ENCODE measurements around the gene ZNRF2. TPM values are rescaled to one million over a fixed set of nuclear protein-coding genes. Genes with fewer than 3 reads are reported as not detected.

Gene ZNRF2
- total and polyA plus RNA-seq, 7 donors, result 14.4 to 33.8 (median 22.5) TPM

- H3K27ac ChIP-seq, result no peak overlapping the region
- H3K4me3 ChIP-seq, result no peak overlapping the region
- TF ChIP-seq EP300 (IDR thresholded peaks at IDR 0.05), result no peak
- no peak for TF ChIP-seq POLR2A (IDR thresholded peaks at IDR 0.05)
- TF ChIP-seq CTCF (IDR thresholded peaks at IDR 0.05), result no peak
- TF ChIP-seq POLR2AphosphoS5 (IDR thresholded peaks at IDR 0.05), result no peak
- H3K27me3 ChIP-seq, result no peaks in the 10 kb centered on the region
- H3K4me1 ChIP-seq, result no peaks in the 10 kb centered on the region
- no peaks in the 10 kb centered on the region for H3K9me3 ChIP-seq
- DNase-seq, result no peak
- H3K36me3 ChIP-seq, result peaks cover 0 to 10% (median 4%) of the 10 kb centered on the region in 4 donors
- intact Hi-C loops (cut with DNase I), result no loop called here
- WGBS, 2 donors, result 83 to 84% methylated on average over 2 of the region's 2 CpGs
Observed at GRCh38 chr7:30367561-30367960, 83.2 kb downstream of the ZNRF2 start.

- intact Hi-C loops (cut with DNase I), result no loop called here
- H3K27me3 ChIP-seq, result no peaks in the 10 kb centered on the region
- no peak overlapping the region for H3K4me3 ChIP-seq
- H3K9me3 ChIP-seq, result no peaks in the 10 kb centered on the region
- no peak for DNase-seq
- H3K4me1 ChIP-seq, result no peaks in the 10 kb centered on the region
- no peak overlapping the region for H3K27ac ChIP-seq
- H3K36me3 ChIP-seq, result peaks cover 0 to 10% (median 4%) of the 10 kb centered on the region in 4 donors
- TF ChIP-seq POLR2AphosphoS5 (IDR thresholded peaks at IDR 0.05), result no peak
- TF ChIP-seq CTCF (IDR thresholded peaks at IDR 0.05), result no peak
- TF ChIP-seq POLR2A (IDR thresholded peaks at IDR 0.05), result no peak
- no peak for TF ChIP-seq EP300 (IDR thresholded peaks at IDR 0.05)
Observed at GRCh38 chr7:30369879-30370278, 85.5 kb downstream of the ZNRF2 start.

- Histone ChIP-seq H3K4me3 (no peak overlapping the region), H3K27ac (no peak overlapping the region), H3K9me3 (no peaks in the 10 kb centered on the region), H3K27me3 (no peaks in the 10 kb centered on the region), H3K4me1 (no peaks in the 10 kb centered on the region), H3K36me3 (peaks cover 0 to 8% (median 3%) of the 10 kb centered on the region in 4 donors)
- WGBS, 2 donors, result 98% methylated on average over 5 of the region's 5 CpGs
- TF ChIP-seq CTCF (IDR thresholded peaks at IDR 0.05) (no peak), POLR2A (IDR thresholded peaks at IDR 0.05) (no peak), EP300 (IDR thresholded peaks at IDR 0.05) (no peak), POLR2AphosphoS5 (IDR thresholded peaks at IDR 0.05) (no peak)
- intact Hi-C loops (cut with DNase I), result no loop called here
- DNase-seq, result no peak
Observed at GRCh38 chr7:30371321-30371720, 86.9 kb downstream of the ZNRF2 start.

GRCh38 chr7:30378275-30378674 is 93.9 kb downstream of the ZNRF2 start:
- H3K4me3 ChIP-seq, result no peak overlapping the region
- 60 to 77% methylated on average over 1 of the region's 1 CpG for WGBS, 2 donors
- DNase-seq, result no peak
- TF ChIP-seq POLR2A (IDR thresholded peaks at IDR 0.05) (no peak), CTCF (IDR thresholded peaks at IDR 0.05) (no peak)
- H3K4me1 ChIP-seq, result peaks cover 0 to 14% (median 3%) of the 10 kb centered on the region in 4 donors
- intact Hi-C loops (cut with DNase I), result no loop called here
- no peaks in the 10 kb centered on the region for H3K27me3 ChIP-seq
- no peaks in the 10 kb centered on the region for H3K9me3 ChIP-seq
- H3K27ac ChIP-seq, result no peak overlapping the region
- H3K36me3 ChIP-seq, result no peaks in the 10 kb centered on the region

- intact Hi-C loops (cut with DNase I), result no loop called here
Observed at GRCh38 chr7:30379131-30379530, 94.7 kb downstream of the ZNRF2 start.

More at GRCh38 chr7:30379131-30379530, 94.7 kb downstream of the ZNRF2 start:
- no peak overlapping the region for H3K4me3 ChIP-seq
- no peak overlapping the region for H3K27ac ChIP-seq
- no peaks in the 10 kb centered on the region for H3K27me3 ChIP-seq
- no peak for TF ChIP-seq EP300 (IDR thresholded peaks at IDR 0.05)
- TF ChIP-seq POLR2A (IDR thresholded peaks at IDR 0.05), result no peak
- TF ChIP-seq POLR2AphosphoS5 (IDR thresholded peaks at IDR 0.05), result no peak
- no peak for TF ChIP-seq CTCF (IDR thresholded peaks at IDR 0.05)
- WGBS, 2 donors, result 59 to 75% methylated on average over 4 of the region's 4 CpGs
- no peaks in the 10 kb centered on the region for H3K9me3 ChIP-seq
- H3K4me1 ChIP-seq, result peaks cover 0 to 14% (median 3%) of the 10 kb centered on the region in 4 donors
- no peaks in the 10 kb centered on the region for H3K36me3 ChIP-seq
- DNase-seq, result no peak
